ENCODE data around the gene ALDH3B1. TPM values are rescaled to one million over a fixed set of nuclear protein-coding genes. Genes with fewer than 3 reads are reported as not detected.

Gene ALDH3B1
- total and polyA plus RNA-seq, 9 of the 15 experiments (the other 6 are each of a cell fraction or from before 2014, with no cell fraction given), result 0.01 to 0.35 (median 0.07) TPM; not detected in 2

DNA sequence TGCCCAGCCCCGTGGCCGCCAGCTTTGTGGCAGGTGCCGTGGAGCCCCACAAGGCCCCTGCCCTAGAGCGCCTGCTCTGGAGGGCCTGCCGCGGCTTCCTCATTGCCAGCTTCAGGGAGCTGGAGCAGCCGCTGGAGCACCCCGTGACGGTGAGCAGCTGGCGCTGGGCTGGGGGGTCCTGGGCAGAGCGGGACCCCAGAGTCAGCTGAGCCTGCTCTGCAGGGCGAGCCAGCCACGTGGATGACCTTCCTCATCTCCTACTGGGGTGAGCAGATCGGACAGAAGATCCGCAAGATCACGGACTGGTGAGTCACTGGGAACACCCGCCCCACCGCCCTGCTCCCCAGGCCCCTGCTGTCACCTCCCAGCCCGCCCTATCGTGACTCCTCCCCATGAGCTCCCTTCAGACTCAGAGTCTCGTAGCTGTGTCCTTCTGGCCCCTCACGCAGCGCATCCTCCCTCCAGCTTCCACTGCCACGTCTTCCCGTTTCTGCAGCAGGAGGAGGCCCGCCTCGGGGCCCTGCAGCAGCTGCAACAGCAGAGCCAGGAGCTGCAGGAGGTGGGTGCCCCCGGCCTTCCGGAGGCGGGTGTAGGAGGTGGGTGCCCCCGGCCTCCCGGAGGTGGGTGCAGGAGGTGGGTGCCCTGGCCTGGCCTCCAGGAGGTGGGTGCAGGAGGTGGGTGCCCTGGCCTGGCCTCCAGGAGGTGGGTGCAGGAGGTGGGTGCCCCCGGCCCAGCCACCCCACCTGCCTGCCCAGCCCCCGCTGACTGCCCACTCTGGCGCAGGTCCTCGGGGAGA lies 33.4 kb downstream of the ALDH3B1 start (continued):
- TF ChIP-seq SRSF7 (optimal IDR thresholded peaks at IDR 0.05; ENCODE audit: low read depth, low read length) (no peak), RBM15 (IDR thresholded peaks at IDR 0.05; ENCODE audit: insufficient read depth, low read length) (no peak), ZNF639 (CRISPR knock-in tag; conservative IDR thresholded peaks at IDR 0.05 in 1 of 2, IDR thresholded peaks at IDR 0.05 in 1 of 2) (peak in 1 of 2 experiments; percentile 49; a peak in 1 of 4 replicates), ZNF431 (CRISPR knock-in tag; IDR thresholded peaks at IDR 0.05) (no peak), FOXJ3 (CRISPR knock-in tag; IDR thresholded peaks at IDR 0.05) (no peak), SMC3 (conservative IDR thresholded peaks at IDR 0.05; ENCODE audit: insufficient read depth, low read depth, low read length) (no peak), EP300 (IDR thresholded peaks at IDR 0.05; ENCODE audit: low read length) (peak; percentile 33), TCF3 (CRISPR knock-in tag; IDR thresholded peaks at IDR 0.05) (no peak; the same call in 1 of the 2 replicates), MTA1 (IDR thresholded peaks at IDR 0.05; ENCODE audit: borderline replicate concordance) (0 out of 2 replicates have a peak, but pooled peaks have one; percentile 36), XRCC5 (IDR thresholded peaks at IDR 0.05; ENCODE audit: low read depth, low read length) (0 out of 2 replicates have a peak, but pooled peaks have one; percentile 13), PHB (CRISPR knock-in tag; IDR thresholded peaks at IDR 0.05) (no peak), TCF7 (IDR thresholded peaks at IDR 0.05; ENCODE audit: borderline replicate concordance) (no peak), TAF7 (tag; IDR thresholded peaks at IDR 0.05) (no peak), ZNF197 (CRISPR knock-in tag; IDR thresholded peaks at IDR 0.05; ENCODE audit: low read depth) (no peak), LARP7 (IDR thresholded peaks at IDR 0.05) (no peak), ZBTB43 (CRISPR knock-in tag; IDR thresholded peaks at IDR 0.05) (no peak), ZC3H11A (IDR thresholded peaks at IDR 0.05; ENCODE audit: low read depth, low read length) (no peak), IRF1 (CRISPR knock-in tag; IDR thresholded peaks at IDR 0.05; ENCODE audit: borderline replicate concordance) (no peak), NCOA1 (IDR thresholded peaks at IDR 0.05; ENCODE audit: low read depth) (peak; percentile 18; the same call in 1 of the 2 replicates), BACH1 (tag; IDR thresholded peaks at IDR 0.05) (no peak), RBM25 (IDR thresholded peaks at IDR 0.05; ENCODE audit: low read depth, low read length, severe bottlenecking) (no peak), DNMT1 (IDR thresholded peaks at IDR 0.05) (no peak), ATF7 (IDR thresholded peaks at IDR 0.05) (peak; percentile 58), ZNF140 (CRISPR knock-in tag; IDR thresholded peaks at IDR 0.05) (no peak), ZNF551 (CRISPR knock-in tag; IDR thresholded peaks at IDR 0.05) (no peak), ASH1L (IDR thresholded peaks at IDR 0.05; ENCODE audit: borderline replicate concordance, low read depth, partially characterized antibody) (no peak), RBBP5 (IDR thresholded peaks at IDR 0.05; ENCODE audit: borderline replicate concordance, insufficient read depth, low read length, poor library complexity, severe bottlenecking) (no peak)

Data from K562 (cell line).